IPS-20b (cell line): ENCODE data around the gene MORN1.

Experiments used
- H3K27ac ChIP-seq: one replicate; pipeline ENCODE4 v1.5.1; 2013; ENCODE audit warnings: low read length
- H3K27me3 ChIP-seq: 2 replicates; pipeline ENCODE4 v1.6.1; 2013; ENCODE audit warnings: mild to moderate bottlenecking, low read length, inconsistent platforms; ENCODE audit not compliant: insufficient read depth
- H3K36me3 ChIP-seq: 2 replicates; pipeline ENCODE4 v1.6.1; 2013; ENCODE audit warnings: low read depth, mild to moderate bottlenecking, inconsistent platforms, low read length, moderate library complexity; ENCODE audit not compliant: insufficient read depth
- H3K4me1 ChIP-seq: 2 replicates; pipeline ENCODE4 v1.6.1; 2013; ENCODE audit warnings: mild to moderate bottlenecking, control low read depth, inconsistent platforms, low read length, moderate library complexity; ENCODE audit not compliant: insufficient read depth
- H3K4me3 ChIP-seq: 2 replicates; pipeline ENCODE4 v1.5.1; 2013; ENCODE audit warnings: mild to moderate bottlenecking, low read length, inconsistent platforms
- H3K9ac ChIP-seq: 2 replicates; pipeline ENCODE4 v1.6.1; 2013; ENCODE audit warnings: low read depth, mild to moderate bottlenecking, inconsistent platforms, low read length, moderate library complexity
- H3K9me3 ChIP-seq: 2 replicates; pipeline ENCODE4 v1.6.1; 2013; ENCODE audit warnings: mild to moderate bottlenecking, low read depth, low read length, inconsistent platforms; ENCODE audit not compliant: insufficient read depth

Gene MORN1

GRCh38 chr1:2313651-2314261 is 77.6 kb downstream of the MORN1 start:
- Histone ChIP-seq H3K27me3 (no peaks in the 10 kb centered on the region), H3K4me1 (peaks cover 9% of the 10 kb centered on the region), H3K27ac (no peak overlapping the region), H3K9me3 (no peaks in the 10 kb centered on the region), H3K9ac (peak overlapping the region; percentile 57; the same call in 1 of the 2 replicates), H3K36me3 (peaks cover 6% of the 10 kb centered on the region; the same call in 1 of the 2 replicates), H3K4me3 (peak overlapping the region; percentile 53; the same call in 1 of the 2 replicates)

GRCh38 chr1:2312515-2313301 is 78.6 kb downstream of the MORN1 start:
- no peak overlapping the region for H3K4me3 ChIP-seq
- no peaks in the 10 kb centered on the region for H3K9me3 ChIP-seq
- peaks cover 9% of the 10 kb centered on the region for H3K4me1 ChIP-seq
- H3K9ac ChIP-seq = no peak overlapping the region
- peaks cover 17% of the 10 kb centered on the region for H3K36me3 ChIP-seq
- no peaks in the 10 kb centered on the region for H3K27me3 ChIP-seq
- H3K27ac ChIP-seq = no peak overlapping the region

GRCh38 chr1:2312160-2312514 is 79.2 kb downstream of the MORN1 start:
- no peak overlapping the region for H3K27ac ChIP-seq
- no peaks in the 10 kb centered on the region for H3K27me3 ChIP-seq
- peaks cover 22% of the 10 kb centered on the region for H3K36me3 ChIP-seq
- peaks cover 9% of the 10 kb centered on the region for H3K4me1 ChIP-seq
- H3K4me3 ChIP-seq = no peak overlapping the region
- no peak overlapping the region for H3K9ac ChIP-seq
- no peaks in the 10 kb centered on the region for H3K9me3 ChIP-seq

- Histone ChIP-seq H3K4me1 (peaks cover 9% of the 10 kb centered on the region), H3K36me3 (peaks cover 27% of the 10 kb centered on the region), H3K9ac (no peak overlapping the region), H3K9me3 (no peaks in the 10 kb centered on the region), H3K27me3 (no peaks in the 10 kb centered on the region), H3K27ac (no peak overlapping the region), H3K4me3 (no peak overlapping the region)
Measured at GRCh38 chr1:2311184-2312032, 79.9 kb downstream of the MORN1 start.

GRCh38 chr1:2310332-2311183 is 80.8 kb downstream of the MORN1 start:
- Histone ChIP-seq H3K27ac (no peak overlapping the region), H3K9me3 (no peaks in the 10 kb centered on the region), H3K4me3 (no peak overlapping the region), H3K36me3 (peaks cover 27% of the 10 kb centered on the region), H3K4me1 (peaks cover 9% of the 10 kb centered on the region), H3K27me3 (no peaks in the 10 kb centered on the region), H3K9ac (no peak overlapping the region)

- peaks cover 44% of the 10 kb centered on the region for H3K36me3 ChIP-seq
- H3K27me3 ChIP-seq = no peaks in the 10 kb centered on the region
- no peak overlapping the region for H3K9ac ChIP-seq
- H3K27ac ChIP-seq = no peak overlapping the region
- H3K4me3 ChIP-seq = no peak overlapping the region
- peaks cover 7% of the 10 kb centered on the region for H3K4me1 ChIP-seq
- H3K9me3 ChIP-seq = no peaks in the 10 kb centered on the region
Measured at GRCh38 chr1:2308844-2309243, 82.5 kb downstream of the MORN1 start.

- Histone ChIP-seq H3K4me1 (peaks cover 5% of the 10 kb centered on the region), H3K4me3 (no peak overlapping the region), H3K27me3 (no peaks in the 10 kb centered on the region), H3K9me3 (no peaks in the 10 kb centered on the region), H3K27ac (no peak overlapping the region), H3K9ac (no peak overlapping the region), H3K36me3 (peaks cover 50% of the 10 kb centered on the region)
Measured at GRCh38 chr1:2307972-2308371, 83.4 kb downstream of the MORN1 start.

- peaks cover 50% of the 10 kb centered on the region for H3K36me3 ChIP-seq
- peaks cover 5% of the 10 kb centered on the region for H3K4me1 ChIP-seq
Measured at GRCh38 chr1:2307064-2307605, 84.2 kb downstream of the MORN1 start.

GRCh38 chr1:2306151-2306978 is 85.0 kb downstream of the MORN1 start:
- H3K4me3 ChIP-seq = no peak overlapping the region
- H3K27me3 ChIP-seq = no peaks in the 10 kb centered on the region
- no peak overlapping the region for H3K9ac ChIP-seq
- H3K4me1 ChIP-seq = no peaks in the 10 kb centered on the region; the same call in 1 of the 2 replicates
- H3K27ac ChIP-seq = no peak overlapping the region
- peaks cover 50% of the 10 kb centered on the region for H3K36me3 ChIP-seq
- no peaks in the 10 kb centered on the region for H3K9me3 ChIP-seq

More at GRCh38 chr1:2307064-2307605, 84.2 kb downstream of the MORN1 start:
- H3K4me3 ChIP-seq = no peak overlapping the region
- H3K9me3 ChIP-seq = no peaks in the 10 kb centered on the region
- no peak overlapping the region for H3K9ac ChIP-seq
- no peak overlapping the region for H3K27ac ChIP-seq
- H3K27me3 ChIP-seq = no peaks in the 10 kb centered on the region

- Histone ChIP-seq H3K27me3 (no peaks in the 10 kb centered on the region), H3K9ac (no peak overlapping the region), H3K4me1 (no peaks in the 10 kb centered on the region), H3K4me3 (no peak overlapping the region), H3K27ac (no peak overlapping the region), H3K36me3 (peaks cover 50% of the 10 kb centered on the region), H3K9me3 (no peaks in the 10 kb centered on the region)
Measured at GRCh38 chr1:2304921-2305681, 86.3 kb downstream of the MORN1 start.
